GM21723 (cell line): Measurements from ENCODE around the gene TRPM5.

Experiments used
- ATAC-seq: cut with Tn5 transposase; IDR thresholded peaks from one replicate; pipeline ENCODE4 v1.9.1; 2021; ENCODE audit warnings: mild to moderate bottlenecking, moderate library complexity; ENCODE audit not compliant: unreplicated experiment

TRPM5 gene

GRCh38 chr11:2459016-2459725 lies 14.9 kb upstream of the TRPM5 start:
- no peak for ATAC-seq

GRCh38 chr11:2458321-2458720 lies 14.0 kb upstream of the TRPM5 start:
- no peak for ATAC-seq

GRCh38 chr11:2453436-2453835 lies 9.1 kb upstream of the TRPM5 start:
- ATAC-seq: no peak

- no peak for ATAC-seq
Observed at GRCh38 chr11:2452321-2453012, 8.2 kb upstream of the TRPM5 start.

- no peak for ATAC-seq
Observed at GRCh38 chr11:2451916-2452315, 7.6 kb upstream of the TRPM5 start.

- ATAC-seq: no peak
Observed at GRCh38 chr11:2451336-2451735, 7.0 kb upstream of the TRPM5 start.

- ATAC-seq: no peak
Observed at GRCh38 chr11:2450321-2451041, 6.2 kb upstream of the TRPM5 start.

- no peak for ATAC-seq
Observed at GRCh38 chr11:2449548-2450320, 5.4 kb upstream of the TRPM5 start.

GRCh38 chr11:2448661-2449547 lies 4.6 kb upstream of the TRPM5 start:
- no peak for ATAC-seq

GRCh38 chr11:2447951-2448650 lies 3.8 kb upstream of the TRPM5 start:
- no peak for ATAC-seq

GRCh38 chr11:2447253-2447950 lies 3.1 kb upstream of the TRPM5 start:
- no peak for ATAC-seq

GRCh38 chr11:2446590-2447252 lies 2.4 kb upstream of the TRPM5 start:
- ATAC-seq: no peak

- ATAC-seq: no peak
Observed at GRCh38 chr11:2445746-2446551, 1.6 kb upstream of the TRPM5 start.

GRCh38 chr11:2444821-2445745 lies 769 bp upstream of the TRPM5 start, which contains the start of gene KCNQ1:
Gene KCNQ1, plus strand, starts transcription at chr11:2445008. Its CDS starts 91 bp downstream, at chr11:2445099.
- no peak for ATAC-seq

- no peak for ATAC-seq
Observed at GRCh38 chr11:2443406-2443805, 908 bp downstream of the TRPM5 start.

- ATAC-seq: no peak
Observed at GRCh38 chr11:2442589-2442988, 1.7 kb downstream of the TRPM5 start.
